Body of pancreas (tissue), 4 donors: ENCODE data around the gene POLA1.

Source experiments
- CTCF ChIP-seq, 7 experiments: fragments of 450-650 bp in 4 of 7; fragments of 200-600 bp in 3 of 7; sonication (generic) in 3 of 7; IDR thresholded peaks; one replicate each; pipeline ENCODE4 v1.5.1; 2016 to 2019; ENCODE audit warnings: antibody characterized with exemption in 7 of 7
- POLR2A ChIP-seq, 3 donors: fragments of 450-650 bp; IDR thresholded peaks; one replicate each; pipeline ENCODE4 v1.6.1; 2016; ENCODE audit warnings: antibody characterized with exemption in 3 of 3, mild to moderate bottlenecking in 2 of 3

- TF ChIP-seq POLR2A (IDR thresholded peaks at IDR 0.05) (no peak), CTCF (IDR thresholded peaks at IDR 0.05) (no peak)
Measured at GRCh38 chrX:24790166-24790565, 96.4 kb downstream of the POLA1 start.
